HEK293 (cell line): ENCODE results near the gene PPP1R3E.
"Not testable (repeated sequence)": the region's sequence is repeated elsewhere in the genome, so short reads cannot be mapped to it uniquely, and the experiment has no call there.

Experiments used
- CTCF ChIA-PET: fragments of 350-600 bp; formaldehyde crosslinking; extraction: SDS; loops from one replicate; lab custom pipeline; 2021; ENCODE audit warnings: antibody characterized with exemption; lab: Yijun Ruan, JAX
- POLR2A ChIA-PET: fragments of 300-600 bp; formaldehyde crosslinking; extraction: SDS; loops from one replicate; lab custom pipeline; 2020; ENCODE audit warnings: antibody characterized with exemption, inconsistent platforms; lab: Yijun Ruan, JAX
- H3K27ac ChIP-seq: fragments of 200-500 bp; sonication (Bioruptor generic); 2 replicates; pipeline ENCODE4 v1.5.1; 2014; ENCODE audit warnings: low read depth, low read length, control low read depth, inconsistent platforms; ENCODE audit errors: extremely low read depth
- H3K36me3 ChIP-seq, 2 experiments: fragments of 200-500 bp in 1 of 2; sonication (Bioruptor generic) in 1 of 2; 1 replicate in 1 of 2; 2 replicates in 1 of 2; pipeline ENCODE4 v1.5.1; 2014 to 2017; ENCODE audit warnings: inconsistent platforms in 2 of 2, low read length in 2 of 2; ENCODE audit not compliant: control insufficient read depth in 2 of 2, insufficient read depth in 1 of 2
- H3K4me1 ChIP-seq: fragments of 200-500 bp; sonication (Bioruptor generic); 2 replicates; pipeline ENCODE4 v1.5.1; 2014; ENCODE audit warnings: mild to moderate bottlenecking, low read length, inconsistent platforms; ENCODE audit not compliant: control insufficient read depth, insufficient read depth
- H3K4me3 ChIP-seq: 2 replicates; pipeline ENCODE4 v1.5.1; 2011; ENCODE audit warnings: low read depth, mild to moderate bottlenecking, control low read depth, low read length, moderate library complexity
- H3K9me3 ChIP-seq: fragments of 200-500 bp; sonication (Bioruptor generic); 2 replicates; pipeline ENCODE4 v1.5.1; 2014; ENCODE audit warnings: low read depth, low read length, inconsistent platforms; ENCODE audit not compliant: control insufficient read depth, insufficient read depth
- BCL11A ChIP-seq: fragments of 450-650 bp; formaldehyde crosslinking; IDR thresholded peaks from 2 replicates; pipeline ENCODE4 v1.5.1; 2016; ENCODE audit warnings: low read depth, missing biosample characterization, missing genetic modification characterization
- GFI1B ChIP-seq: fragments of 450-650 bp; formaldehyde crosslinking; IDR thresholded peaks from 2 replicates; pipeline ENCODE4 v1.5.1; 2016; ENCODE audit warnings: missing biosample characterization, missing genetic modification characterization
- HOXC10 ChIP-seq: sonication (generic); formaldehyde crosslinking; IDR thresholded peaks from 2 replicates; pipeline ENCODE4 v1.8.1; 2023; ENCODE audit warnings: mild to moderate bottlenecking, missing genetic modification reagents
- OSR2 ChIP-seq: fragments of 450-650 bp; formaldehyde crosslinking; IDR thresholded peaks from 2 replicates; pipeline ENCODE4 v1.5.1; 2016; ENCODE audit warnings: missing biosample characterization, missing genetic modification characterization
- SETDB1 ChIP-seq: IDR thresholded peaks from one replicate; pipeline ENCODE4 v1.6.1; 2017; ENCODE audit warnings: mild to moderate bottlenecking, low read length, moderate library complexity, mixed read lengths; ENCODE audit not compliant: insufficient read length
- ZFP69B ChIP-seq: fragments of 450-650 bp; formaldehyde crosslinking; IDR thresholded peaks from 2 replicates; pipeline ENCODE4 v1.5.1; 2016; ENCODE audit warnings: missing biosample characterization, missing genetic modification characterization
- ZNF248 ChIP-seq: fragments of 450-650 bp; formaldehyde crosslinking; IDR thresholded peaks from 2 replicates; pipeline ENCODE4 v1.5.1; 2017; ENCODE audit warnings: missing biosample characterization, missing genetic modification characterization
- ZNF529 ChIP-seq: fragments of 450-650 bp; formaldehyde crosslinking; IDR thresholded peaks from 2 replicates; pipeline ENCODE4 v1.5.1; 2017; ENCODE audit warnings: missing genetic modification characterization, missing biosample characterization; ENCODE audit not compliant: insufficient replicate concordance
- ZNF585B ChIP-seq: fragments of 450-650 bp; formaldehyde crosslinking; IDR thresholded peaks from 2 replicates; pipeline ENCODE4 v1.5.1; 2016; ENCODE audit warnings: missing biosample characterization, missing genetic modification characterization
- ZNF624 ChIP-seq: fragments of 450-650 bp; formaldehyde crosslinking; IDR thresholded peaks from 2 replicates; pipeline ENCODE4 v1.5.1; 2017; ENCODE audit warnings: missing biosample characterization, missing genetic modification characterization
- ZNF76 ChIP-seq: fragments of 450-650 bp; formaldehyde crosslinking; IDR thresholded peaks from 2 replicates; pipeline ENCODE4; 2016; ENCODE audit warnings: low read depth, missing biosample characterization, missing genetic modification characterization, borderline replicate concordance
- ZNF843 ChIP-seq: fragments of 450-650 bp; formaldehyde crosslinking; IDR thresholded peaks from 2 replicates; pipeline ENCODE4 v1.5.1; 2016; ENCODE audit warnings: missing biosample characterization, missing genetic modification characterization
- TF ChIP-seq, protein P1 (sequence below): fragments of 450-650 bp; formaldehyde crosslinking; IDR thresholded peaks from 2 replicates; pipeline ENCODE4 v1.5.1; 2016; ENCODE audit warnings: missing biosample characterization, missing genetic modification characterization
- TF ChIP-seq, protein P2 (sequence below): fragments of 450-650 bp; formaldehyde crosslinking; IDR thresholded peaks from 2 replicates; pipeline ENCODE4 v1.5.1; 2016; ENCODE audit warnings: missing biosample characterization, missing genetic modification characterization, borderline replicate concordance
- TF ChIP-seq, protein P3 (sequence below): fragments of 450-650 bp; formaldehyde crosslinking; conservative IDR thresholded peaks from 2 replicates; pipeline ENCODE4 v1.5.1; 2016; ENCODE audit warnings: low read depth, missing biosample characterization, missing genetic modification characterization
- TF ChIP-seq, protein P4 (sequence below): fragments of 450-650 bp; formaldehyde crosslinking; conservative IDR thresholded peaks from 2 replicates; pipeline ENCODE4 v1.5.1; 2016; ENCODE audit warnings: low read depth, missing biosample characterization, missing genetic modification characterization

The PPP1R3E gene

DNA sequence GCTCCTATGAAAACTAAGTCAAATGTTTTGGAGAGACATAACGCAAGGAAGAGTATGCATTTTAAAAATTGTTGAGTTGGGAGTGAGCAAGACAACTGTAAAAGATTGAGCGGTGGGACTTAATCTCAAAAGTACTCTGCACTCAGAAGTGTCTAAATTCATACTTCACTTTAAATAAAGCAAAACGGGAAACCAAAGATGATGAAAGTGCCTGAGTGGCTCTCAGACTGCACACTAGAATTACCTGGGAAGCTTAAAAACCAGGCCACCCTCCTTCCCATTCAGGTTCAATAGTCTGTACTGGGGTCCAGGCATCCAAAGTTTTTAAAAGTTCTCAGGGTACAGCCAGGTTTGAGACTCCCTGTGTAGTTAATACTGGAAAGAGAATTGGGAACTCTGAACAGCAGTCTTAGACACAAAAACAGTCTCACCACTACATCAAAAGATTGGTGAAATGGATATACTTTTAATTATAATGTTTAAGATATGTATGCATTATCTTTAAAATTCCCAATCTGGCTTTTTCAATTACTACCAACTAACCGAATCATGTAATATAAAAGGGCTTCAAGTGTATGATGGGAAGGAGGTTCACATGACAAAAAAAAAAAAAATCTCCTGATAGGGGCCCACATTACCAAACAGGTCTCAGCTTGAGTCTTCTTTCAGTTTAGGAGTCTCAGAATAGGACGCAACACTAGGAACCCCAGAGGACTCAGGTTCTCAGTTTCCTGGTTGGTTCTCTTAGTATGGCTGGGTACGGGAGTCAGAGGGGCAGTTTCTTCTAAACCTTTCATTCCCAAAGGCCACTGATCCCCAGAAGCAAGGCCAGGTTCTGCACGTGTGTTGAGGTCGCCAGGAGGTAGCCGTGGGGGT lies 17.8 kb downstream of the PPP1R3E start (continued):
- TF ChIP-seq ZNF76 (tag by site-specific recombination) (0 out of 2 replicates have a peak, but pooled peaks have one; percentile 17), ZFP69B (tag by site-specific recombination) (peak; percentile 81; the same call in 1 of the 2 replicates), ZNF585B (no peak)
- TF ChIP-seq, protein P1, sequence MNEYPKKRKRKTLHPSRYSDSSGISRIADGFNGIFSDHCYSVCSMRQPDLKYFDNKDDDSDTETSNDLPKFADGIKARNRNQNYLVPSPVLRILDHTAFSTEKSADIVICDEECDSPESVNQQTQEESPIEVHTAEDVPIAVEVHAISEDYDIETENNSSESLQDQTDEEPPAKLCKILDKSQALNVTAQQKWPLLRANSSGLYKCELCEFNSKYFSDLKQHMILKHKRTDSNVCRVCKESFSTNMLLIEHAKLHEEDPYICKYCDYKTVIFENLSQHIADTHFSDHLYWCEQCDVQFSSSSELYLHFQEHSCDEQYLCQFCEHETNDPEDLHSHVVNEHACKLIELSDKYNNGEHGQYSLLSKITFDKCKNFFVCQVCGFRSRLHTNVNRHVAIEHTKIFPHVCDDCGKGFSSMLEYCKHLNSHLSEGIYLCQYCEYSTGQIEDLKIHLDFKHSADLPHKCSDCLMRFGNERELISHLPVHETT, result no peak

DNA sequence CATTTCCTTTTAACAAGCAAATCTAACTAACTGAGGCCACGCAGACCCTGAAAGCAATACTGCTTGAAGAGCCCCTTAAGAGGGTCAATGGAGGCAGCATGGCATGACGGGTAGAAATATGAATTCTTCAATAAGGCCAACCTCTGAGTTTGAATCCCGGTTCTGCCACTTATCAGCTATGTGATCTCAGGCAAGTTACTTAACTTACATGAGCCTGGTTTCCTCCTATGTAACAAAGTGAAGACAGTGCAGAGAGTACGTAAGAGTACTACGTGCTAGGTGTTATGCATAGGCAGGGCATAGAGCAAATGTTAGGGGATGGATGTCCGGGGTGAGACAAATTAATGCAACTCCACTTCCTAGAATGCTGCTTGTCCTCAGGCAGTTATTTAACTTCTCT lies 21.4 kb downstream of the PPP1R3E start:
- peaks cover 9% of the 10 kb centered on the region for H3K4me1 ChIP-seq
- peaks cover 0 to 12% of the 10 kb centered on the region in 2 experiments; a peak in 1 of 3 replicates for H3K36me3 ChIP-seq
- ChIA-PET CTCF (interaction anchor here (1.8 to 2.7 kb wide), 2 partner anchors 14 to 98 kb away, joined by 6 to 14 read pairs; no protein-coding TSS in a partner anchor), POLR2A (no interaction called here)
- no peak overlapping the region for H3K4me3 ChIP-seq
- H3K9me3 ChIP-seq, result no peaks in the 10 kb centered on the region
- TF ChIP-seq OSR2 (tag by site-specific recombination), result no peak
- TF ChIP-seq GFI1B (tag by site-specific recombination), result no peak
- no peak for TF ChIP-seq ZNF529 (tag by site-specific recombination)
- TF ChIP-seq, protein P2, sequence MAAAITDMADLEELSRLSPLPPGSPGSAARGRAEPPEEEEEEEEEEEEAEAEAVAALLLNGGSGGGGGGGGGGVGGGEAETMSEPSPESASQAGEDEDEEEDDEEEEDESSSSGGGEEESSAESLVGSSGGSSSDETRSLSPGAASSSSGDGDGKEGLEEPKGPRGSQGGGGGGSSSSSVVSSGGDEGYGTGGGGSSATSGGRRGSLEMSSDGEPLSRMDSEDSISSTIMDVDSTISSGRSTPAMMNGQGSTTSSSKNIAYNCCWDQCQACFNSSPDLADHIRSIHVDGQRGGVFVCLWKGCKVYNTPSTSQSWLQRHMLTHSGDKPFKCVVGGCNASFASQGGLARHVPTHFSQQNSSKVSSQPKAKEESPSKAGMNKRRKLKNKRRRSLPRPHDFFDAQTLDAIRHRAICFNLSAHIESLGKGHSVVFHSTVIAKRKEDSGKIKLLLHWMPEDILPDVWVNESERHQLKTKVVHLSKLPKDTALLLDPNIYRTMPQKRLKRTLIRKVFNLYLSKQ (tag by site-specific recombination), result no peak
- TF ChIP-seq ZNF843 (tag by site-specific recombination), result no peak
- TF ChIP-seq BCL11A (tag by site-specific recombination), result no peak
- TF ChIP-seq SETDB1, result no peak
- no peak for TF ChIP-seq HOXC10
- no peak overlapping the region for H3K27ac ChIP-seq

DNA sequence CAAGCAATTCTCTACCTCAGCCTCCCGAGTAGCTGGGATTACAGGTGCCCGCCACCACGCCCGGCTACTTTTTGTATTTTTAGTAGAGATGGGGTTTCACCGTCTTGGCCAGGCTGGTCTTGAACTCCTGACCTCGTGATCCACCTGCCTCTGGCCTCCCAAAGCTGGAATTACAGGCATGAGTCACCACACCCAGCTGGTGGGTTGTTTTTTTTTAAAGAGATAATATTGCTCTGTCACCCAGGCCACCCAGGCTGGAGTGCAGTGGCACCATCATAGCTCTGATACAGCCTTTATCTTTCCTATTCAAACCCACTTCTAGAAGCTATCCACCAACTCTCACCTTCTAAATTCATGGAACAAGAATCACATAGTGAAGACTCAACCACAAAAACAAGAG lies 24.7 kb downstream of the PPP1R3E start:
- H3K27ac ChIP-seq, result not testable (repeated sequence)
- ChIA-PET CTCF (interaction anchor here (0.6 to 2.0 kb wide), 3 partner anchors 10 to 71 kb away, joined by 3 to 8 read pairs (median 4); no protein-coding TSS in a partner anchor), POLR2A (interaction anchor here (1.8 kb wide), 1 partner anchor 49 kb away, joined by 5 read pairs; no protein-coding TSS in a partner anchor)

DNA sequence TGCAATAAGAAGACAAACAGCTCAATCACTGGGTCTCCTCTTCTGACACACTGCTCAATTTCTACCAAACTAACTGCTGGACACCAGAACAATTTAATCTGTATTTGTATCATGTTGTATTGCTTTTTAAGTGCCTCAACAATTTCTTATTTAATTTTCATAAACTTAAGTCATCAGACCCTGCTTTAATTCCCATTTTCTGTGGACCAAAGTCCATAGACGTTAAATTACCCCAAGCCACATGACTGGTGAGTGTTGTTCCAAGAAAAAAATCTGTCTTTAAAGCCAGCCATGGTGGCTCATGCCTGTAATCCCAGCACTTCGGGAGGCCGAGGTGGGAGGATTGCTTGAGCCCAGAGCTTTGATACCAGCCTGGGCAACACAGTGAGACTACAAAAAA lies 25.5 kb downstream of the PPP1R3E start:
- Histone ChIP-seq H3K4me1 (0 out of 2 replicates have a peak, but pooled peaks cover 3% of the 10 kb centered on the region), H3K27ac (no peak overlapping the region), H3K9me3 (no peaks in the 10 kb centered on the region), H3K36me3 (peaks cover 0 to 14% of the 10 kb centered on the region in 2 experiments; a peak in 1 of 3 replicates), H3K4me3 (no peak overlapping the region)
- CTCF ChIA-PET, result interaction anchor here (1.5 to 2.0 kb wide), 2 partner anchors 10 to 24 kb away, joined by 4 to 8 read pairs; no protein-coding TSS in a partner anchor
- POLR2A ChIA-PET, result interaction anchor here (1.8 kb wide), 1 partner anchor 49 kb away, joined by 5 read pairs; no protein-coding TSS in a partner anchor
- TF ChIP-seq, protein P3, sequence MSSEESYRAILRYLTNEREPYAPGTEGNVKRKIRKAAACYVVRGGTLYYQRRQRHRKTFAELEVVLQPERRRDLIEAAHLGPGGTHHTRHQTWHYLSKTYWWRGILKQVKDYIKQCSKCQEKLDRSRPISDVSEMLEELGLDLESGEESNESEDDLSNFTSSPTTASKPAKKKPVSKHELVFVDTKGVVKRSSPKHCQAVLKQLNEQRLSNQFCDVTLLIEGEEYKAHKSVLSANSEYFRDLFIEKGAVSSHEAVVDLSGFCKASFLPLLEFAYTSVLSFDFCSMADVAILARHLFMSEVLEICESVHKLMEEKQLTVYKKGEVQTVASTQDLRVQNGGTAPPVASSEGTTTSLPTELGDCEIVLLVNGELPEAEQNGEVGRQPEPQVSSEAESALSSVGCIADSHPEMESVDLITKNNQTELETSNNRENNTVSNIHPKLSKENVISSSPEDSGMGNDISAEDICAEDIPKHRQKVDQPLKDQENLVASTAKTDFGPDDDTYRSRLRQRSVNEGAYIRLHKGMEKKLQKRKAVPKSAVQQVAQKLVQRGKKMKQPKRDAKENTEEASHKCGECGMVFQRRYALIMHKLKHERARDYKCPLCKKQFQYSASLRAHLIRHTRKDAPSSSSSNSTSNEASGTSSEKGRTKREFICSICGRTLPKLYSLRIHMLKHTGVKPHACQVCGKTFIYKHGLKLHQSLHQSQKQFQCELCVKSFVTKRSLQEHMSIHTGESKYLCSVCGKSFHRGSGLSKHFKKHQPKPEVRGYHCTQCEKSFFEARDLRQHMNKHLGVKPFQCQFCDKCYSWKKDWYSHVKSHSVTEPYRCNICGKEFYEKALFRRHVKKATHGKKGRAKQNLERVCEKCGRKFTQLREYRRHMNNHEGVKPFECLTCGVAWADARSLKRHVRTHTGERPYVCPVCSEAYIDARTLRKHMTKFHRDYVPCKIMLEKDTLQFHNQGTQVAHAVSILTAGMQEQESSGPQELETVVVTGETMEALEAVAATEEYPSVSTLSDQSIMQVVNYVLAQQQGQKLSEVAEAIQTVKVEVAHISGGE, result no peak
- no peak for TF ChIP-seq ZNF624
- no peak for TF ChIP-seq ZNF248 (tag by site-specific recombination)
- TF ChIP-seq, protein P4, sequence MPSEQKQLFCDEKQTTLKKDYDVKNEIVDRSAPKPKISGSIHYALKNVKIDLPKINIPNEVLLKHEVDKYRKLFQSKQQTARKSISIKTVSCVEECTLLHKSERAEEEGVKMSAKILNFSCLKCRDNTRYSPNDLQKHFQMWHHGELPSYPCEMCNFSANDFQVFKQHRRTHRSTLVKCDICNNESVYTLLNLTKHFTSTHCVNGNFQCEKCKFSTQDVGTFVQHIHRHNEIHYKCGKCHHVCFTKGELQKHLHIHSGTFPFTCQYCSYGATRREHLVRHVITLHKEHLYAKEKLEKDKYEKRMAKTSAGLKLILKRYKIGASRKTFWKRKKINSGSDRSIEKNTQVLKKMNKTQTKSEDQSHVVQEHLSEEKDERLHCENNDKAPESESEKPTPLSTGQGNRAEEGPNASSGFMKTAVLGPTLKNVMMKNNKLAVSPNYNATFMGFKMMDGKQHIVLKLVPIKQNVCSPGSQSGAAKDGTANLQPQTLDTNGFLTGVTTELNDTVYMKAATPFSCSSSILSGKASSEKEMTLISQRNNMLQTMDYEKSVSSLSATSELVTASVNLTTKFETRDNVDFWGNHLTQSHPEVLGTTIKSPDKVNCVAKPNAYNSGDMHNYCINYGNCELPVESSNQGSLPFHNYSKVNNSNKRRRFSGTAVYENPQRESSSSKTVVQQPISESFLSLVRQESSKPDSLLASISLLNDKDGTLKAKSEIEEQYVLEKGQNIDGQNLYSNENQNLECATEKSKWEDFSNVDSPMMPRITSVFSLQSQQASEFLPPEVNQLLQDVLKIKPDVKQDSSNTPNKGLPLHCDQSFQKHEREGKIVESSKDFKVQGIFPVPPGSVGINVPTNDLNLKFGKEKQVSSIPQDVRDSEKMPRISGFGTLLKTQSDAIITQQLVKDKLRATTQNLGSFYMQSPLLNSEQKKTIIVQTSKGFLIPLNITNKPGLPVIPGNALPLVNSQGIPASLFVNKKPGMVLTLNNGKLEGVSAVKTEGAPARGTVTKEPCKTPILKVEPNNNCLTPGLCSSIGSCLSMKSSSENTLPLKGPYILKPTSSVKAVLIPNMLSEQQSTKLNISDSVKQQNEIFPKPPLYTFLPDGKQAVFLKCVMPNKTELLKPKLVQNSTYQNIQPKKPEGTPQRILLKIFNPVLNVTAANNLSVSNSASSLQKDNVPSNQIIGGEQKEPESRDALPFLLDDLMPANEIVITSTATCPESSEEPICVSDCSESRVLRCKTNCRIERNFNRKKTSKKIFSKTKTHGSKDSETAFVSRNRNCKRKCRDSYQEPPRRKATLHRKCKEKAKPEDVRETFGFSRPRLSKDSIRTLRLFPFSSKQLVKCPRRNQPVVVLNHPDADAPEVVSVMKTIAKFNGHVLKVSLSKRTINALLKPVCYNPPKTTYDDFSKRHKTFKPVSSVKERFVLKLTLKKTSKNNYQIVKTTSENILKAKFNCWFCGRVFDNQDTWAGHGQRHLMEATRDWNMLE, result no peak

More for the DNA sequence above, 24.7 kb downstream of the PPP1R3E start:
- H3K36me3 ChIP-seq, result peaks cover 0 to 14% of the 10 kb centered on the region in 2 experiments; a peak in 1 of 3 replicates
- H3K4me1 ChIP-seq, H3K4me3 ChIP-seq, H3K9me3 ChIP-seq: not testable (repeated sequence)
